GM12864 (cell line): ENCODE data around the gene MACF1.
"Not testable (repeated sequence)": the region's sequence is repeated elsewhere in the genome, so short reads cannot be mapped to it uniquely, and the experiment has no call there.

ENCODE experiments used
- DNase-seq: peaks from one replicate; pipeline ENCODE4 v3.0.0-alpha.2; 2011; ENCODE audit warnings: low read depth
- H3K4me3 ChIP-seq: 2 replicates; pipeline ENCODE4 v1.5.1; 2011; ENCODE audit warnings: mild to moderate bottlenecking, low read depth, low read length, control low read depth
- TF ChIP-seq, protein P1 (sequence below): IDR thresholded peaks from 2 replicates; pipeline ENCODE4 v1.5.1; 2011; ENCODE audit warnings: low read depth, mild to moderate bottlenecking, moderate library complexity, low read length, control low read depth, inconsistent platforms; ENCODE audit errors: missing control alignments

Gene MACF1

GRCh38 chr1:39509360-39510009 lies 305.0 kb downstream of the MACF1 start:
- TF ChIP-seq, protein P1, sequence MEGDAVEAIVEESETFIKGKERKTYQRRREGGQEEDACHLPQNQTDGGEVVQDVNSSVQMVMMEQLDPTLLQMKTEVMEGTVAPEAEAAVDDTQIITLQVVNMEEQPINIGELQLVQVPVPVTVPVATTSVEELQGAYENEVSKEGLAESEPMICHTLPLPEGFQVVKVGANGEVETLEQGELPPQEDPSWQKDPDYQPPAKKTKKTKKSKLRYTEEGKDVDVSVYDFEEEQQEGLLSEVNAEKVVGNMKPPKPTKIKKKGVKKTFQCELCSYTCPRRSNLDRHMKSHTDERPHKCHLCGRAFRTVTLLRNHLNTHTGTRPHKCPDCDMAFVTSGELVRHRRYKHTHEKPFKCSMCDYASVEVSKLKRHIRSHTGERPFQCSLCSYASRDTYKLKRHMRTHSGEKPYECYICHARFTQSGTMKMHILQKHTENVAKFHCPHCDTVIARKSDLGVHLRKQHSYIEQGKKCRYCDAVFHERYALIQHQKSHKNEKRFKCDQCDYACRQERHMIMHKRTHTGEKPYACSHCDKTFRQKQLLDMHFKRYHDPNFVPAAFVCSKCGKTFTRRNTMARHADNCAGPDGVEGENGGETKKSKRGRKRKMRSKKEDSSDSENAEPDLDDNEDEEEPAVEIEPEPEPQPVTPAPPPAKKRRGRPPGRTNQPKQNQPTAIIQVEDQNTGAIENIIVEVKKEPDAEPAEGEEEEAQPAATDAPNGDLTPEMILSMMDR = no peak
- no peak overlapping the region; the same call in 1 of the 2 replicates for H3K4me3 ChIP-seq
- peak; percentile 49 for DNase-seq

GRCh38 chr1:39510570-39511186 lies 306.2 kb downstream of the MACF1 start:
- not testable (repeated sequence) for DNase-seq, H3K4me3 ChIP-seq

DNA sequence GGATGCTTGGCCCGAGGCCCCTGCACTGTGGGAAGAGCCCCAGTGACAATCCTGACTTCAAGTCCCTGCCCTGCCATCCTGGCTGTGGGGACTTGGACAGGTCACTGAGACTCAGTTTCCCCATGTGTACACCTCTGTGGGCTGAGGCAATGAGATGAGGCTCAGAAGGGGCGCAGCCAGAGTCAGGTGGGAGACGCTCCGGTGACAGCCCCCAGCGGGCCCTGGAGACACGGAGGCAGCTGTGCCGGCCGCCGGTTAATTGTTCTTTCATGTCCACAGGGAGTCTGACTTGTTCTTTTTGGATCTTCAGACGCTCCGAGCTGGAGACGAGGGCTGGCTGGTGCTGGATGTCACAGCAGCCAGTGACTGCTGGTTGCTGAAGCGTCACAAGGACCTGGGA lies 307.0 kb downstream of the MACF1 start:
- not testable (repeated sequence) for DNase-seq, H3K4me3 ChIP-seq

DNA sequence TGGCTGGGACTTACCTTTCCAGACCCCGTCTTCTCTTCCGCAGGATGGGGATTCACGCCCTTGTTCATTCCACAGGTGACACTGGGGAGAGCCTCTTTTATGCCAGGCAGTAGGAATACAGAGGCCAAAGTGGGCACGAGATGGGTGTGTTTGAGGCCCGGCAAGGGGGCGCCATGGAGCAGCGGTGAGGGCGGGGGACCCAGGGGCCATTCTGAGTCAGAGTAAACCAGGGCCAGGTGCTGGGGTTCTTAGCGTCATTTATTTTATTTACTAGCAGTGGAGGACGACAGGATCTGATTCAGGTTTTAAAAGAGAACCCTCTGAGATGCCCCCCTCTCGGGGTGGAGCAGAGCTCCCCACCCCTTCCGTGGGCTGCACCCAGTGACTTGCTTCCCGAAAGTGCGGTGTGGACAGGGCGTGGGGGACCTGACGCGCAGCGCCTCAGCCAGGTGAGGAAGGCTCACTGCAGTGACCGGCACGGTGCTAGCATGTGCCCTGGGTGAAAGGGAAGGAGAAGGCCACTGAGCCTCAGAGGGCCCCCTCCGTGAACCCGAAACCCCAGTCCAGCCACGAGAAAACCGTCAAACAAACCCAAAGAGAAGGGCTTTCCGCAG lies 307.8 kb downstream of the MACF1 start:
- not testable (repeated sequence) for H3K4me3 ChIP-seq, DNase-seq

DNA sequence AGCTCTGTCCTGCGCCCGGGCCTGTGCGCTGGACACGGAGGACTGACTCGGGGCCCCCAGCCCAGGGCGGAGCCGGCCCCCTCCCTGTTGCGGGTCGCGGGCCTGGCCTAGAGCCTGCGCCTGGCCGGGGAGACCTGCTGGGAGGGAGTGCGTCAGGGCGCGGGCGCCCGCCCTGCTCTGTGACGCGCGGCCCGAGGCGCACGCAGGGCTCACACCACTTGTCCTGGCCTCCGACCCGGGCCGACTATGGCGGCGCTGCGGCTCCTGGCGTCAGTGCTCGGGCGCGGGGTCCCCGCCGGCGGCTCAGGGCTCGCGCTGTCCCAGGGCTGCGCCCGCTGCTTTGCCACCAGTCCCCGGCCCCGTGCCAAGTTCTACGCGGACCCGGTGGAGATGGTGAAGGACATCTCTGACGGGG lies 310.2 kb downstream of the MACF1 start:
- peak overlapping the region; percentile 25 for H3K4me3 ChIP-seq
- DNase-seq = not testable (repeated sequence)

- not testable (repeated sequence) for H3K4me3 ChIP-seq, DNase-seq
These were observed 310.9 kb downstream of the MACF1 start for GRCh38 chr1:39515131-39516086.

DNA sequence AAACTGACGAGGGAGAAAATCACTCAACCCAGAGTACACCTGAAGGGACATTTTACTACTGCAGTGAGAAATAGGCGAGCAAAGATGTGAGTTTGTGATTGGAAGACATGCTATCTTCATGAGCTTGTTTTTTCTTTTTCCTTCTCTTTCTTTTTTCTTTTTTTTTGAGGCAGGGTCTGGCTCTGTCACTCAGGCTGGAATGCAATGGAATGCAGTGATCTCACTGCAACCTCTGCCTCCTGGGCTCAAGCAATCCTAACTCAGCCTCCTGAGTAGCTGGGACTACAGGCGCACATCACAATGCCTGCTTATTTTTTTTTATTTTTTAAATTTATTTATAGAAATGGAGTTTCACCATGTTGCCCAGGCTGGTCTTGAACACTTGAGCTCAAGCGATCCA lies 312.3 kb downstream of the MACF1 start:
- DNase-seq, H3K4me3 ChIP-seq: not testable (repeated sequence)

- not testable (repeated sequence) for H3K4me3 ChIP-seq, DNase-seq
These were observed 313.4 kb downstream of the MACF1 start for GRCh38 chr1:39517936-39518335.

- DNase-seq, H3K4me3 ChIP-seq: not testable (repeated sequence)
These were observed 314.9 kb downstream of the MACF1 start for GRCh38 chr1:39519376-39519775.

DNA sequence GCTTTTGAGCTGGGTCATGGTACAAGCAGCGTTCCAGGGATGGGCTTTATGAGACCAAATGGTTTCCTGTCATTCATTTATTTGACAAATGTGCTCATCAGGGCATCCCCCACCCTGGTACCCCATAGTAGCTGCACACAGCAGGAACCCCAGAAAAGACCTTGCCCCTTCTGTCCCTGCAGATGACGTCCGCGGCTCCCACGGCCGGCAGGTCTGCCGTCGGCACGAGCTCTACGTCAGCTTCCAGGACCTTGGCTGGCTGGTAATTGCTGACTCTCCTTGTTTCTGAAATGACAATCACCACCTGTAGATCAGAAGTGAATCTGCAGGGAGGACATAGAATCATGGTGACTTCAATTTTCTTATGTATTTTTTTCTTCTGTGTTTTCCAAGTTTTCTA lies 317.7 kb downstream of the MACF1 start:
- H3K4me3 ChIP-seq, DNase-seq: not testable (repeated sequence)

DNA sequence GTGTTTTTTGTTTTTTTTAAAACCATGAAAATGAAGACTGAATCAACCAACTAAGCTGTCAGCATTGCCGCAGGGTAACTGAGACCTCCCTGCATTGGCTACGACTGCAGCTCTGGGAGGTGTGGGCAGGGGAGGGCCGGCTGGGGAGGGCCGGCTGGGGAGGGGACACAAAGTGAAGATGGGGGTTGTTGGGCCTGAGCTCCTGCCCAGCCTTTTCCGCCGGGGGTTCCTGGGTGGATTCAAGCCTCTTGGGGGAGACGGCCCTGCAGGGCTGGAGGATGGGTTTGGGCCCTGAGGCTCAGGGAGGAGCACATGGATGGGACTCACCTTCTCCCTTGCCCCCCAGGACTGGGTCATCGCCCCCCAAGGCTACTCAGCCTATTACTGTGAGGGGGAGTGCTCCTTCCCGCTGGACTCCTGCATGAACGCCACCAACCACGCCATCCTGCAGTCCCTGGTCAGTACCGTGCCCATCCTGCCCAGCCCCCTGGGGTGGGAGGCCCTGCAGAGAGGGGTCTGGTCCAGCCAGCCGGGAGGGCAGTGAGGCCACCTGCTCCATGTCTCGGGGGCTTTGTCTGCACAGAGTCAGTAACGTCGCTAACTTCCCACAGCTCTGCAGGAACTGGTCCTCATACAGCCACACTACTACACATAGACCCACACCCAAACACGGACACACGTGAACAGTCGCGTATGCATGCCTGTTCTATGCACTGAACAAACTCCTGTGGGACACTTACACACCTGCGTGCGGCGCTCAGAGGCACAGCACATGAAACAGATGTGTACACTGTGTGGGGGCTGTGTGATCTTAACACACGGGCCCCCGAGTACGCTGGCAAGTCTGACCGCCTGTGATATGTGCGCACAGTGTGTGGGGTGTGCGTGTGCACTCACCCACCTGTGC lies 318.4 kb downstream of the MACF1 start:
- TF ChIP-seq, protein P1 = no peak
- no peak for DNase-seq
- H3K4me3 ChIP-seq = no peak overlapping the region
